ENCODE measurements around the gene SLC6A6. TPM values are rescaled to one million over a fixed set of nuclear protein-coding genes. Genes with fewer than 3 reads are reported as not detected.

SLC6A6 gene
- total RNA-seq, 1 experiment from 2014 or later, result 72.6 TPM

- Histone ChIP-seq H3K4ac (ENCODE audit: low read depth, low read length) (no peak overlapping the region), H2AFZ (ENCODE audit: low read length) (no peak overlapping the region), H2BK15ac (ENCODE audit: low read depth, low read length) (no peak overlapping the region), H3K9me3 (ENCODE audit: control insufficient read depth, low read depth, low read length) (no peaks in the 10 kb centered on the region), H3K18ac (ENCODE audit: insufficient read length, low read depth, low read length) (no peak overlapping the region), H4K5ac (ENCODE audit: insufficient read length, low read depth, low read length) (no peak overlapping the region), H3K4me2 (ENCODE audit: insufficient read depth, insufficient read length, low read length) (no peak overlapping the region), H3T11ph (ENCODE audit: low read length) (no peak overlapping the region), H2BK120ac (ENCODE audit: low read depth, low read length, poor library complexity, severe bottlenecking) (no peak overlapping the region), H2BK5ac (ENCODE audit: insufficient read length, low read length) (no peak overlapping the region), H4K20me1 (ENCODE audit: control insufficient read depth, insufficient read depth, insufficient read length) (no peaks in the 10 kb centered on the region), H3K27me3 (ENCODE audit: insufficient read depth, low read length) (no peaks in the 10 kb centered on the region), H3K4me1 (ENCODE audit: insufficient read depth, low read length) (no peaks in the 10 kb centered on the region), H3K14ac (ENCODE audit: insufficient read depth, low read length) (no peak overlapping the region), H3K27ac (ENCODE audit: insufficient read length, low read depth, low read length) (no peak overlapping the region), H2BK20ac (ENCODE audit: low read depth, low read length, poor library complexity, severe bottlenecking) (no peak overlapping the region), H3K79me1 (ENCODE audit: insufficient read depth, low read depth, low read length, poor library complexity, severe bottlenecking) (no peaks in the 10 kb centered on the region), H2AK5ac (ENCODE audit: insufficient read length, low read length) (no peak overlapping the region), H2BK12ac (ENCODE audit: insufficient read length, low read depth, low read length) (no peak overlapping the region), H4K91ac (ENCODE audit: insufficient read length, low read depth, low read length) (no peak overlapping the region), H4K8ac (replicated peaks; ENCODE audit: insufficient read length, low read depth, low read length) (no peak overlapping the region), H3K23me2 (ENCODE audit: insufficient read length, low read depth, low read length, poor library complexity, severe bottlenecking) (no peaks in the 10 kb centered on the region), H3K9ac (ENCODE audit: extremely low read depth, insufficient read length, low read length) (no peak overlapping the region), H3K23ac (ENCODE audit: insufficient read length, low read depth, low read length) (no peak overlapping the region), H3K56ac (ENCODE audit: insufficient read length, low read depth, low read length) (no peak overlapping the region), H3K79me2 (ENCODE audit: insufficient read depth, low read length) (no peaks in the 10 kb centered on the region)
- no peak overlapping the region; a peak in 1 of 7 replicates for H3K27ac Mint-ChIP-seq
- TF ChIP-seq, protein P1, sequence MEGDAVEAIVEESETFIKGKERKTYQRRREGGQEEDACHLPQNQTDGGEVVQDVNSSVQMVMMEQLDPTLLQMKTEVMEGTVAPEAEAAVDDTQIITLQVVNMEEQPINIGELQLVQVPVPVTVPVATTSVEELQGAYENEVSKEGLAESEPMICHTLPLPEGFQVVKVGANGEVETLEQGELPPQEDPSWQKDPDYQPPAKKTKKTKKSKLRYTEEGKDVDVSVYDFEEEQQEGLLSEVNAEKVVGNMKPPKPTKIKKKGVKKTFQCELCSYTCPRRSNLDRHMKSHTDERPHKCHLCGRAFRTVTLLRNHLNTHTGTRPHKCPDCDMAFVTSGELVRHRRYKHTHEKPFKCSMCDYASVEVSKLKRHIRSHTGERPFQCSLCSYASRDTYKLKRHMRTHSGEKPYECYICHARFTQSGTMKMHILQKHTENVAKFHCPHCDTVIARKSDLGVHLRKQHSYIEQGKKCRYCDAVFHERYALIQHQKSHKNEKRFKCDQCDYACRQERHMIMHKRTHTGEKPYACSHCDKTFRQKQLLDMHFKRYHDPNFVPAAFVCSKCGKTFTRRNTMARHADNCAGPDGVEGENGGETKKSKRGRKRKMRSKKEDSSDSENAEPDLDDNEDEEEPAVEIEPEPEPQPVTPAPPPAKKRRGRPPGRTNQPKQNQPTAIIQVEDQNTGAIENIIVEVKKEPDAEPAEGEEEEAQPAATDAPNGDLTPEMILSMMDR (conservative IDR thresholded peaks at IDR 0.05), result no peak
- DNase-seq, result peak; percentile 15
- H3K36me3 Mint-ChIP-seq (ENCODE audit: insufficient read depth in 1 of 3, low read depth in 3 of 3), result peaks cover 0 to 4% (median 0%) of the 10 kb centered on the region in 3 experiments; a peak in 2 of 7 replicates
- H3K27me3 Mint-ChIP-seq (ENCODE audit: low read depth), result peaks cover 1% of the 10 kb centered on the region
- no peak overlapping the region for H3K4me3 Mint-ChIP-seq
- peaks cover 12 to 18% of the 10 kb centered on the region in 2 experiments for H3K4me1 Mint-ChIP-seq
- no CpG with 5 or more reads among the region's 9 CpGs for WGBS (ENCODE audit: extremely low coverage, insufficient read length, low lambda C conversion rate)
- peaks cover 3 to 5% of the 10 kb centered on the region in 2 experiments for H3K9me3 Mint-ChIP-seq
Measured at GRCh38 chr3:14524920-14525660, 122.7 kb downstream of the SLC6A6 start.

Data from H9 (cell line).